ENCODE measurements around the gene TNNC2. TPM values are rescaled to one million over a fixed set of nuclear protein-coding genes. Genes with fewer than 3 reads are reported as not detected.
A peak's percentile ranks its signal among the peaks of the same experiment; 100 is the strongest.
"Not testable (repeated sequence)": the region's sequence is repeated elsewhere in the genome, so short reads cannot be mapped to it uniquely, and the experiment has no call there.

The TNNC2 gene
- total RNA-seq, 2 experiments from 2014 or later, result not detected

DNA sequence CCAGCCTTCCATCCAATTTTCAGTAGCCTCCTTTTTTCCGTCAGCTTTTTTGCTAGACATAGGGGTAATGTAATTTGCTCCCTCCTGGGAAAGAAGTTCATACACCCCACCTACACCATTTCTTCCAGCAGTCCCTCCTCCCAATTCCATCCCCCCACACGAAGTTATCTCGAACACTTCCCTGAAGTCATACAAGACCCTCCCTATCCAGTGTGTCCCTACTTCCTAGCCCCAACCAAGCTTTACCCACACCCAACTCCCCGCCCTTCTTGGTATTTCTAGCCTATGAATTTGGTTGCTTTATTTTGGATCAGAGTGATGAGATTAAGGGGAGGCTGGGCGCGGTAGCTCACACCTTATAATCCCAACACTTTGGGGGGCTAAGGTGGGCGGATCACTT is 13.6 kb downstream of the TNNC2 start:
- intact Hi-C loops (cut with micrococcal nuclease), result no loop called here
- Mint-ChIP-seq H3K36me3 (ENCODE audit: low read depth) (peaks cover 51% of the 10 kb centered on the region), H3K27me3 (ENCODE audit: low read depth) (no peaks in the 10 kb centered on the region), H3K4me1 (ENCODE audit: low read depth) (peaks cover 17% of the 10 kb centered on the region), H3K27ac (no peak overlapping the region), H3K9me3 (no peaks in the 10 kb centered on the region), H3K4me3 (peak overlapping the region; percentile 94)
- CTCF ChIA-PET, result interaction anchor here (1.3 to 2.3 kb wide), 3 partner anchors 9 to 14 kb away, joined by 4 to 11 read pairs (median 5); no protein-coding TSS in a partner anchor
- DNase-seq, result no peak

DNA sequence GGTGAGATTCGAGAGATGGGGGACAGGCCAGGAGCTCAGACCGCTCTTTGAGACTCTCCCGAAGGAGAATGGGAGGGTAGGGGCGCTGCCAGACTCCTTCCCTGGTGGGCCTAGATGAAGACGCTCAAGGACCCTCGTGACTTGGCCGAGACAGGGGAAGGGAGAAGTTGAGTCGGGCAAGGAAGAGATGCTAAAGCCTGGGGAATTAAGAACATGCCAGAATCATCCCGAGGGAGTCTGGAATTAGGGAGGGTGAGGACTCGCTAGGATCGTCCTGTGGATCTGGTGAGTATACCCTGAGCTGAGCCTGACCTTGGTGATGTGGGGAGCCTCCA is 14.1 kb downstream of the TNNC2 start:
- intact Hi-C loops (cut with micrococcal nuclease), result no loop called here
- Mint-ChIP-seq H3K4me3 (peak overlapping the region; percentile 94), H3K27ac (peak overlapping the region; percentile 80), H3K27me3 (ENCODE audit: low read depth) (no peaks in the 10 kb centered on the region), H3K36me3 (ENCODE audit: low read depth) (peaks cover 53% of the 10 kb centered on the region), H3K4me1 (ENCODE audit: low read depth) (peaks cover 17% of the 10 kb centered on the region), H3K9me3 (no peaks in the 10 kb centered on the region)
- DNase-seq, result no peak
- CTCF ChIA-PET, result interaction anchor here (1.3 to 2.3 kb wide), 3 partner anchors 9 to 13 kb away, joined by 4 to 11 read pairs (median 5); no protein-coding TSS in a partner anchor

DNA sequence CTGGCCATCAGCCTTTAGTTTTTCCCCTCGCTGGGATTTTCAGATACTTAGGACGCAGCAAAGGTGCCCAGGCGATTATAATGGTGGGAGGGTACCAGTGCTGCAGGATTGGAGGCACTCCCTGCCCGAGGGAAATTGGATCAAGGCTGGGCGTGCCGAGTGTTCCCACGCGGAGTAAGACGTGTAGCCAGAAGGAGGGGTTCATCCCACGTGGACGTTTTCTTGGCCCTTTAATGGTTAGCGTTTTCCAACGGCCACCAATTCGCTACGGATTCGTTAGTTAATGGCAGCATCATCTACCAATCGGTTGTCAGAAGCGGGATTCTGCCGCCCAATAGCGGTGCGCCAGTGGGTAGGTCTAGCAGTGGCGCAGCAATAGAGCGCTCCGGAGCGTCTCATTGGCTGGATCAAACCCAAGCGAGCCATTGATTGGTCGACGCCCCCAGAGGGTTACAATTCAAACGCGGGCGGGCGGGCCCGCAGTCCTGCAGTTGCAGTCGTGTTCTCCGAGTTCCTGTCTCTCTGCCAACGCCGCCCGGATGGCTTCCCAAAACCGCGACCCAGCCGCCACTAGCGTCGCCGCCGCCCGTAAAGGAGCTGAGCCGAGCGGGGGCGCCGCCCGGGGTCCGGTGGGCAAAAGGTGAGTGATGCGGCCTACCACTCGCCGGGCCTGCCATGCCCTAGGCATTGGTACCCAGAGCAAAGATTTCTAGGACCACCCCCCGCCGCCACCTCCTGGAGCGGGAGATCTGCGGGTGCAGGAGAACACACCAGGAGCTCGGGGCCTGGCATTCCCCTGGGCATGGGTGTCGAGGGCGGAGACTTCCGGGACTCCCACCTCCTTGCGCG is 14.7 kb downstream of the TNNC2 start, which contains the start of gene UBE2C:
Gene UBE2C, plus strand, starts transcription at position 488 of the 849 bp plus-strand sequence. Its CDS starts 52 bp downstream, at position 540.
- Mint-ChIP-seq H3K36me3 (ENCODE audit: low read depth) (peaks cover 55% of the 10 kb centered on the region), H3K4me1 (ENCODE audit: low read depth) (peaks cover 17% of the 10 kb centered on the region), H3K9me3 (no peaks in the 10 kb centered on the region), H3K27me3 (ENCODE audit: low read depth) (no peaks in the 10 kb centered on the region), H3K27ac (peak within 1 kb of the TSS; percentile 82), H3K4me3 (peak within 1 kb of the TSS; percentile 94)
- CTCF ChIA-PET, result interaction anchor here (1.3 to 1.4 kb wide), 2 partner anchors 10 to 13 kb away, joined by 4 to 5 read pairs; no protein-coding TSS in a partner anchor
- intact Hi-C loops (cut with micrococcal nuclease), result loop anchor here (1.0 kb wide), 5 partner anchors 45 to 160 kb away; partner anchors contain the start of genes ACOT8, ZNF335, ZSWIM1 and ZSWIM3
- DNase-seq, result peak; percentile 98

DNA sequence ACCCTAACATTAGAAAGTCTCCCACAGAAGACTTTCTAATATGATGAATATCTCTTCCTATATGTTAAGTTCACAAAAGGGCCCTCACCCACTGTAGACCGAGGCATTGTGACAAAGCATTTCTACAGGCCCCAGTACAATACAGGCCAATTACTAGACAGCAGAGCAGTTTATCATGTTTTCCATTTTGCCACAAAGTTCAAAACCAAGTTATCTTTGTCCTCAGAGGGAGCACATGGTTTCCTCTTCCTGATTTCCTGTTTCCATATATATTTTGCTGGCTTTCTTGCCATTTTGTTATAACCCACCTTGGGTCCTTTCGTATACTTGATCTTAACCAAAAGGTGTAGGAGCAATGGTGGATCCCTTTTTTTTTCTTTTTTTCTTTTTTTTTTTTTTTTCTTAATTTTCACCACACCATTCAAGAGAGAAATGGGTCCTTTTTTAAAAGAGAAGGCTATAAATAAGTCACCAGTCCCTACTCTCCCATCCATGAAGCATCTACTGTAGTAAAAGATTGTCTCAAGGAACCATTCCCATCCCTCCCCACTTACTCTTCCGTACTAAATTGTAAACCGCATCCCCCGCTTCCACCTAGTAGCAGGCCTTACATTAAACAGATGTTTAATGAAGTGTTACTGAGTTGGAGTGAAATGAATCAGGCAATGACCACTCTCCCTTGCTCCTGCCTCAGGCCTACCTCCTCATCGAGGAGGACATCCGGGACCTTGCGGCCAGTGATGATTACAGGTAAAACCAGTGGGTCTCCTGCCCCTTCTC is 16.7 kb downstream of the TNNC2 start:
- no peak overlapping the region for H3K27ac Mint-ChIP-seq
- H3K27me3 Mint-ChIP-seq (ENCODE audit: low read depth), result no peaks in the 10 kb centered on the region
- peaks cover 42% of the 10 kb centered on the region for H3K36me3 Mint-ChIP-seq (ENCODE audit: low read depth)
- H3K4me1 Mint-ChIP-seq (ENCODE audit: low read depth), result peaks cover 14% of the 10 kb centered on the region
- CTCF ChIA-PET, result no interaction called here
- H3K9me3 Mint-ChIP-seq, result no peaks in the 10 kb centered on the region
- DNase-seq, result no peak
- no peak overlapping the region for H3K4me3 Mint-ChIP-seq
- intact Hi-C loops (cut with micrococcal nuclease), result no loop called here

DNA sequence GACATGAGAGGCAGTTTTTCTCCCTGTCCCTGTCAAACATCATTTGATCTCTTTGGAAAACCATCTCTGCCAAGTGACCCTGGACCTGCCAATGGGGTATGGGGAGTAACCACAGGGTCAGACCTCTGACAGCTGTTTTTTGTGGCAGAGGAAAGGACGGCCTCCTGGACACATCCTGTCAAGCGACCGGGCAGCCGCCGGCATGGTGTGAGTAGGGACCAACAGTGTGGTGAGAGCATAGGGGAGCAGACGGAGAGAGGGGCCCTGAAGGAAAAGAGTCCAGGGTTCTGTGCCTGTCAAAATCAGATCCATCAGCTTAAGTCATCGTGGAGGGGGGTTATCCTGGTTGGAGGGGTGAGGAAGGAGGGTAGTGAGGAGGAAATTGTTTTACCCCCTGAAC is 25.3 kb downstream of the TNNC2 start:
- Mint-ChIP-seq H3K9me3 (no peaks in the 10 kb centered on the region), H3K36me3 (ENCODE audit: low read depth) (peaks cover 8% of the 10 kb centered on the region), H3K27ac (no peak overlapping the region), H3K4me1 (ENCODE audit: low read depth) (peaks cover 10% of the 10 kb centered on the region), H3K4me3 (no peak overlapping the region), H3K27me3 (ENCODE audit: low read depth) (no peaks in the 10 kb centered on the region)
- CTCF ChIA-PET, result interaction anchor here (0.6 to 1.3 kb wide), 2 partner anchors 31 to 484 kb away, joined by 3 to 5 read pairs; no protein-coding TSS in a partner anchor
- intact Hi-C loops (cut with micrococcal nuclease), result no loop called here
- DNase-seq, result no peak

DNA sequence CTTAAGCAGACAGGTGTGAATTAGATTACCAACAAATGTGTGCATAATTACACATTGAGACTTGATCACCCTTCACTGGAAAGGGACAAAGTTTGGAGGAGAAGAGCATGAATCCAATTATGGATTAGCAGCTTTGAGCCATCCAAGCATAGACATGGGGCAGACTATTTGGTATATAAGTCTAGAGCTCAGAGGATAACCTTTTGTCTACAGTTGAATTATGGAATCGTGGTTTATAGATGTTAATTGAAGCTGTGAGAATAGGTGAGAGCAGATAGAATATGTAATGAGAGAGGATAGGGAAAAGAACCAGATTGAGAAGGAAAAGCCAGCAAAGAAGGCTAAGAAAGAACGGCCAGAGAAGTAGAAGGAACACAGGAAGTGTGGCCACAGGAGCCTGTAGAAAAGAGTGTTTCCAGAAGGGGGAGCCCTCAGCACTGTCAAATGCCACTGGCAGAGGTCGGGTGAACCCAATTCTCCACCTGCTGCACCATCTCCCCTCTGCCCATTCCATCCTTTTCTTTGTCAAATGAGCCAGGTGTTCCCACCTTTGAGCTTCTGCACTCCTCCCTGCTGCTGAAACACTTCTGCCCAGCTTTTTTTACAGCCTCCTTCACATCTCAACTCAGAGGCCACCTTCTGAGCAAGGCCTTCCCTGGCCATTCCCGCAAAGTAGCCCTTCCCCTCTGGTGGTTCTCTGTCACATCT is 28.0 kb downstream of the TNNC2 start:
- Mint-ChIP-seq H3K27me3 (ENCODE audit: low read depth) (no peaks in the 10 kb centered on the region), H3K4me1 (ENCODE audit: low read depth) (peaks cover 10% of the 10 kb centered on the region), H3K4me3 (no peak overlapping the region), H3K9me3 (no peaks in the 10 kb centered on the region), H3K36me3 (ENCODE audit: low read depth) (peaks cover 10% of the 10 kb centered on the region), H3K27ac (no peak overlapping the region)
- DNase-seq, result peak; percentile 82
- intact Hi-C loops (cut with micrococcal nuclease), result loop anchor here (1.0 to 5.0 kb wide), 5 partner anchors 82 to 216 kb away; partner anchors contain the start of genes PCIF1 and ZSWIM1
- CTCF ChIA-PET, result interaction anchor here (0.5 to 2.7 kb wide), 38 partner anchors 8 to 437 kb away, joined by 3 to 24 read pairs (median 4); partner anchors contain the start of genes CTSA, NEURL2, PCIF1 and UBE2C

DNA sequence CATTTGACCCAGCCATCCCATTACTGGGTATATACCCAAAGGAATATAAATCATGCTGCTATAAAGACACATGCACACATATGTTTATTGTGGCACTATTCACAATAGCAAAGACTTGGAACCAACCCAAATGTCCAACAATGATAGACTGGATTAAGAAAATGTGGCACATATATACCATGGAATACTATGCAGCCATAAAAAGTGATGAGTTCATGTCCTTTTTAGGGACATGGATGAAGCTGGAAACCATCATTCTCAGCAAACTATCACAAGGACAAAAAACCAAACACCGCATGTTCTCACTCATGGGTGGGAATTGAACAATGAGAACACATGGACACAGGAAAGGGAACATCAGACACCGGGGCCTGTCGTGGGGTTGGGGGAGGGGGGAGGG is 29.2 kb downstream of the TNNC2 start:
- intact Hi-C loops (cut with micrococcal nuclease), result loop anchor here (2.0 to 5.0 kb wide), 3 partner anchors 134 to 217 kb away; partner anchors contain the start of gene PCIF1
- H3K27ac Mint-ChIP-seq; DNase-seq; H3K4me3 Mint-ChIP-seq; H3K9me3 Mint-ChIP-seq; H3K27me3 Mint-ChIP-seq (ENCODE audit: low read depth): not testable (repeated sequence)
- Mint-ChIP-seq H3K4me1 (ENCODE audit: low read depth) (peaks cover 11% of the 10 kb centered on the region), H3K36me3 (ENCODE audit: low read depth) (peaks cover 12% of the 10 kb centered on the region)
- CTCF ChIA-PET, result interaction anchor here (0.9 to 1.9 kb wide), 7 partner anchors 33 to 287 kb away, joined by 3 to 5 read pairs (median 4); partner anchors contain the start of genes CTSA and NEURL2

DNA sequence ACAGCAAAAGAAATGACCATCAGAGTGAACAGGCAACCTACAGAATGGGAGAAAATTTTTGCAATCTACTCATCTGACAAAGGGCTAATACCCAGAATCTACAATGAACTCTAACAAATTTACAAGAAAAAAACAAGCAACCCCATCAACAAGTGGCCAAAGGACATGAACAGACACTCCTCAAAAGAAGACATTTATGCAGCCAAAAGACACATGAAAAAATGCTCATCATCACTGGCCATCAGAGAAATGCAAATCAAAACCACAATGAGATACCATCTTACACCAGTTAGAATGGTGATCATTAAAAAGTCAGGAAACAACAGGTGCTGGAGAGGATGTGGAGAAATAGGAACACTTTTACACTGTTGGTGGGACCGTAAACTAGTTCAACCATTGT is 29.6 kb downstream of the TNNC2 start:
- not testable (repeated sequence) for H3K9me3 Mint-ChIP-seq; DNase-seq; H3K27me3 Mint-ChIP-seq (ENCODE audit: low read depth); H3K4me3 Mint-ChIP-seq; H3K27ac Mint-ChIP-seq
- Mint-ChIP-seq H3K36me3 (ENCODE audit: low read depth) (peaks cover 14% of the 10 kb centered on the region), H3K4me1 (ENCODE audit: low read depth) (peaks cover 15% of the 10 kb centered on the region)
- intact Hi-C loops (cut with micrococcal nuclease), result loop anchor here (5.0 kb wide), 1 partner anchor 135 kb away; the partner anchor contains the start of gene PCIF1
- CTCF ChIA-PET, result interaction anchor here (1.4 kb wide), 1 partner anchor 33 kb away, joined by 4 read pairs; no protein-coding TSS in a partner anchor

DNA sequence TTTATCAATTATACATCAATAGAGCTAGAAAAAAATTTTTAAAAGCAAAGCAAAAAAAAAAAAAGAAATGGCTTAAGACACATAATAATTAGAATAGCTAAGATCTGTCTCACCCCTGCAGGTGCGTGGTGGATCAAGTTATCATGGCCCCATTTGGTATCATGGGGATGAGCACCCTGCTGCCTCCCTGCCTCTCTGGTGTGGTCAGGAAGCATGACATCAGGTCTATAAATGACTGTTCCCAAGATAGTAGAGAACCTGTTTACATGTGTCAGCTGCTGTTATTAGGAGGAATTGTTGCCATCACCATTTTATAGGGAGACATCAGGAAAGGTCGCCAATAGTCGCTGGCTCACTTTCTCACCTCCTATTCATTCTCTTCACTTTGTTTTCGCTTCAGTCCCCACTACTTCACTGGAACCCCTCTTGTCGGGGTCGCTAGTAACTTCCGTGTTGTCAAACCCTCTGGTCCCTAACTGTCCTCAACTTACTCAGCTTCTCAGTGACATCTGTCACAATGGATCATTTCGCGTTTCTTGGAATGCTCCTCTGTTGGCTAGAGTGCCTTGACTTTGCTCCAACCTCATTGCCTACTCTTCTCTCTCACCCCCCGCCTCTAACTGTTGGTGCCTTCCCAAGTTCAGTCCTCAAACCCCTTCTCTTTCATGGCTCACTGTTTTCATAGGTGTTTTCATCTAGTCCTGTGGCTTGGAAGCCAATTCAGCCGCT is 30.6 kb downstream of the TNNC2 start:
- Mint-ChIP-seq H3K9me3 (no peaks in the 10 kb centered on the region), H3K36me3 (ENCODE audit: low read depth) (peaks cover 13% of the 10 kb centered on the region), H3K27me3 (ENCODE audit: low read depth) (no peaks in the 10 kb centered on the region), H3K27ac (no peak overlapping the region), H3K4me3 (no peak overlapping the region), H3K4me1 (ENCODE audit: low read depth) (peaks cover 18% of the 10 kb centered on the region)
- no peak for DNase-seq
- intact Hi-C loops (cut with micrococcal nuclease), result loop anchor here (5.0 kb wide), 1 partner anchor 136 kb away; the partner anchor contains the start of gene PCIF1
- CTCF ChIA-PET, result interaction anchor here (0.6 to 1.7 kb wide), 4 partner anchors 8 to 90 kb away, joined by 3 to 7 read pairs (median 4); no protein-coding TSS in a partner anchor

DNA sequence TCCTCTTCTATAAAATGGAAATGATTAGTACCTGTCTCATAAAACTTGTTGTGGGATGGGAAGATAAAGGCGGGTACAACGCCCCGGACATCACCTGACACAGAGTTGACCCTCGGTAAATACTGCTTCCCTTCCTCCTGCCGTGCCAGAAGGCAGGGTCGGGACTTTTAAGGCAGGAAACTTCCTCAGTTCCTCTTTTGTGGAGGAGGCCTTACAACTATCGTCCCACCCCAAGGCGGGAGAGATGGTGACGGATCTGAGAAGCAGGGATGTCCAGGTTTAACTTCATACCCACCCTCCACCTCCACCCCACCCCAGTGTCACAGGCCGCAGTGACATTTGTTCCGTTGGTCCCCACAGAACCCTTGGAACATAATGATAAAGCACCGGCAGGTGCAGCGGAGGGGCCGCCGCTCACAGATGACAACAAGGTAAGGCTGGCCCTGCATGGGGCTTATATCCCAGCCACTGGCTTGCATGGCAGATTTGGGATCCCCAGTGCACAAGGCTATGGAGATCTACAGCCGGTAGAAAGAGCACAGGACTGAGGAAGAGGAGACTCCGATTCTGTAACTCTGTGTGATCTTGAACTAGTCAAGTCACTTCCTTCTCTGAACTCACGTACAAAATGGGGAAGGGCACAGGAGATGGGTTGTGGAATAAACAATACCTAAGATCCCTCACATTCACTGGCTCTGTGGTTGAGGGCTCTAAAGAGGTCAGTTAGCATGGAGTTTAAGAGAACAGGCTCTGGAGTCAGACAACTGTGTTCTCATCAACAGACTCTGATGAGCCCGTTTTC is 34.6 kb downstream of the TNNC2 start:
- DNase-seq, result no peak
- Mint-ChIP-seq H3K4me1 (ENCODE audit: low read depth) (peaks cover 9% of the 10 kb centered on the region), H3K27ac (peak overlapping the region; percentile 63), H3K36me3 (ENCODE audit: low read depth) (peaks cover 13% of the 10 kb centered on the region), H3K27me3 (ENCODE audit: low read depth) (no peaks in the 10 kb centered on the region), H3K4me3 (peak overlapping the region; percentile 86), H3K9me3 (no peaks in the 10 kb centered on the region)
- intact Hi-C loops (cut with micrococcal nuclease), result loop anchor here (1.0 to 5.0 kb wide), 2 partner anchors 65 to 297 kb away; partner anchors contain the start of genes ACOT8, NCOA5 and ZSWIM3
- CTCF ChIA-PET, result interaction anchor here (0.7 to 3.1 kb wide), 3 partner anchors 22 to 195 kb away, joined by 3 to 16 read pairs (median 3); no protein-coding TSS in a partner anchor

Measured in activated naive CD4-positive, alpha-beta T cell treated with anti-CD3 and anti-CD28 coated beads for 36 hours (primary cell).